Measurements from ENCODE around the gene YY2. TPM values are rescaled to one million over a fixed set of nuclear protein-coding genes. Genes with fewer than 3 reads are reported as not detected.

YY2 gene
- total RNA-seq: 1 to 10 TPM in 2 of 4 donors, under 1 TPM in 2; 0.09 to 3.4 (median 0.81) TPM

- no peak within 1 kb of the TSS for H3K27ac ChIP-seq
- H3K36me3 ChIP-seq: peaks cover 0 to 57% (median 5%) of the 10 kb centered on the region in 3 donors
- TF ChIP-seq POLR2A (IDR thresholded peaks at IDR 0.05): no peak
- TF ChIP-seq CTCF (IDR thresholded peaks at IDR 0.05): no peak
- no peak within 1 kb of the TSS for H3K4me3 ChIP-seq
- no peak for DNase-seq
- H3K9me3 ChIP-seq: no peaks in the 10 kb centered on the region
- intact Hi-C loops (cut with DNase I): no loop called here
- no peaks in the 10 kb centered on the region for H3K27me3 ChIP-seq
- H3K4me1 ChIP-seq: no peaks in the 10 kb centered on the region
- 89 to 91% methylated on average over 24 to 29 of the region's 29 CpGs for WGBS, 2 donors
Measured at GRCh38 chrX:21855937-21856415, at the start of gene YY2. TSS of gene YY2 (plus strand) at chrX:21855987. CDS start at chrX:21856485, 498 bp downstream.

GRCh38 chrX:21806691-21807090, 49.1 kb upstream of the YY2 start:
- intact Hi-C loops (cut with DNase I): no loop called here
- H3K36me3 ChIP-seq: no peaks in the 10 kb centered on the region
- no peaks in the 10 kb centered on the region for H3K27me3 ChIP-seq
- H3K9me3 ChIP-seq: no peaks in the 10 kb centered on the region
- no peak overlapping the region for H3K27ac ChIP-seq
- H3K4me1 ChIP-seq: no peaks in the 10 kb centered on the region
- no peak for DNase-seq
- no peak overlapping the region for H3K4me3 ChIP-seq
- TF ChIP-seq POLR2A (IDR thresholded peaks at IDR 0.05) (no peak), CTCF (IDR thresholded peaks at IDR 0.05) (no peak)

GRCh38 chrX:21811832-21812231, 44.0 kb upstream of the YY2 start:
- TF ChIP-seq POLR2A (IDR thresholded peaks at IDR 0.05) (no peak), CTCF (IDR thresholded peaks at IDR 0.05) (no peak)
- no peaks in the 10 kb centered on the region for H3K9me3 ChIP-seq
- intact Hi-C loops (cut with DNase I): no loop called here
- DNase-seq: no peak
- WGBS, 2 donors: 60 to 83% methylated on average over 1 of the region's 1 CpG
- H3K27ac ChIP-seq: no peak overlapping the region
- no peaks in the 10 kb centered on the region for H3K4me1 ChIP-seq
- H3K4me3 ChIP-seq: no peak overlapping the region
- H3K36me3 ChIP-seq: no peaks in the 10 kb centered on the region
- no peaks in the 10 kb centered on the region for H3K27me3 ChIP-seq

- no peak overlapping the region for H3K4me3 ChIP-seq
- H3K4me1 ChIP-seq: no peaks in the 10 kb centered on the region
- no peaks in the 10 kb centered on the region for H3K9me3 ChIP-seq
- no peaks in the 10 kb centered on the region for H3K27me3 ChIP-seq
- no peaks in the 10 kb centered on the region for H3K36me3 ChIP-seq
- no peak overlapping the region for H3K27ac ChIP-seq
- TF ChIP-seq POLR2A (IDR thresholded peaks at IDR 0.05) (no peak), CTCF (IDR thresholded peaks at IDR 0.05) (no peak)
- DNase-seq: no peak
- WGBS, 2 donors: 57% methylated on average over 2 of the region's 2 CpGs
- intact Hi-C loops (cut with DNase I): no loop called here
Measured at GRCh38 chrX:21812628-21813027, 43.2 kb upstream of the YY2 start.

- no peaks in the 10 kb centered on the region for H3K36me3 ChIP-seq
- H3K4me3 ChIP-seq: no peak overlapping the region
- TF ChIP-seq POLR2A (IDR thresholded peaks at IDR 0.05) (no peak), CTCF (IDR thresholded peaks at IDR 0.05) (no peak)
- DNase-seq: no peak
- H3K9me3 ChIP-seq: no peaks in the 10 kb centered on the region
- intact Hi-C loops (cut with DNase I): no loop called here
- H3K27me3 ChIP-seq: no peaks in the 10 kb centered on the region
- no peak overlapping the region for H3K27ac ChIP-seq
- no peaks in the 10 kb centered on the region for H3K4me1 ChIP-seq
Measured at GRCh38 chrX:21813612-21814368, 42.0 kb upstream of the YY2 start.

Measured in esophagus squamous epithelium (tissue), 5 donors.